HTR-8/SVneo (cell line): ENCODE results near the gene ZBTB44.
"Not testable (repeated sequence)": the region's sequence is repeated elsewhere in the genome, so short reads cannot be mapped to it uniquely, and the experiment has no call there.

Experiments used
- DNase-seq: peaks from one replicate; pipeline ENCODE4 v3.0.0; 2011; ENCODE audit warnings: low spot score, mixed read lengths; ENCODE audit not compliant: insufficient read length
- FAIRE-seq: peaks from 2 replicates; lab custom pipeline; 2011; peaks lifted over from hg19 to GRCh38; lab: Jason Lieb, UNC

ZBTB44 gene

GRCh38 chr11:130260080-130260627 is 54.6 kb downstream of the ZBTB44 start:
- FAIRE-seq (no peak), DNase-seq (no peak)

DNA sequence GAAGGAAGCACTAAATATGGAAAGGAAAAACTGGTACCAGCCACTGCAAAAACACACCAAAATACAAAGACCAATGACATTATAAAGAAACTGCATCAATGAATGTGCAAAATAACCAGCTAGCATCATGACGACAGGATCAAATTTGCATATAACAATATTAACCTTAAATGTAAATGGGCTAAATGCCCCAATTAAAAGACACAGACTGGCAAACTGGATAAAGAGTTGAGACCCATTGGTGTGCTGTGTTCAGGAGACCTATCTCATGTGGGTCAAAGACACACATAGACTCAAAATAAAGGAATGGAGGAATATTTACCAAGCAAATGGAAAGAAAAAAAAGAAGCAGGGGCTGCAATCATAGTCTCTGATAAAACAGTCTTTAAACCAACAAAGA is 63.0 kb downstream of the ZBTB44 start:
- FAIRE-seq, DNase-seq: not testable (repeated sequence)

GRCh38 chr11:130249929-130250328 is 64.8 kb downstream of the ZBTB44 start:
- DNase-seq = not testable (repeated sequence)

GRCh38 chr11:130249371-130249770 is 65.3 kb downstream of the ZBTB44 start:
- DNase-seq (no peak), FAIRE-seq (no peak)

More at GRCh38 chr11:130249929-130250328, 64.8 kb downstream of the ZBTB44 start:
- FAIRE-seq = not testable (repeated sequence)

GRCh38 chr11:130247319-130247718 is 67.4 kb downstream of the ZBTB44 start:
- DNase-seq = no peak

DNA sequence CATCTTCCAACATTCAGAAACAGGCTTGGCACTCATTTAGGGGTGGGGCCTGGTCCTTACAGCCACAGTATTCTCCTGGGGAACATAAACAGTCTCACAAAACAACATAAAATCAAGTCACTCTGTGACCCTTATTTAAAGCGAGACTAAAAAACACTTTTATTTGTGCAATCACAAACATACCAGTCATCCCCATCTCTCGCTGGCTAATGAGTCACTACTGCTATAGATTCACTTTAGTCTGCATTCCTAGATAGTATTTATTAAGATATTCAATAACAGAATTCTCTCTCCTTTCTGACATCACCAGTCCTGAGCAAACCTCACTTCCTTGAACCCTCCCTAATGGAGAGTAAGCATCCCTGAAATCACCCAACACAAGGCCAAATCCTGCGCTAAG is 68.0 kb downstream of the ZBTB44 start:
- FAIRE-seq (no peak), DNase-seq (no peak)

More at GRCh38 chr11:130247319-130247718, 67.4 kb downstream of the ZBTB44 start:
- no peak for FAIRE-seq

GRCh38 chr11:130246270-130246669 is 68.4 kb downstream of the ZBTB44 start:
- DNase-seq (no peak), FAIRE-seq (no peak)

DNA sequence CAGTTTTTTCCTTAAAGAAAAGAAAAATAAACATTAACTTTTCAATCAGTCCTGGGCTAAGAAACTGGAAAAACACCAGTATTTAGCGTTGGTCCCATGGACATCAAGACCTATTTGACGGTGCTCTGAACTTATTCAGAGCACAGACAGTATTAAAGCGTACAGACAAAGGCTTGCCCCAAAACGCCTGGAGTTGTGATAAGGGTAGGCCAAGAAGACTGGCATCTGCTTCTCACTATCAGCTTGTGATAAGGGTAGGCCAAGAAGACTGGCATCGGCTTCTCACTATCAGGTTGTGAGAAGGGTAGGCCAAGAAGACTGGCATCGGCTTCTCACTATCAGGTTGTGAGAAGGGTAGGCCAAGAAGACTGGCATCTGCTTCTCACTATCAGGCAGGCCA is 69.3 kb downstream of the ZBTB44 start:
- FAIRE-seq, DNase-seq: not testable (repeated sequence)

- FAIRE-seq (no peak), DNase-seq (no peak)
These were observed 69.9 kb downstream of the ZBTB44 start for GRCh38 chr11:130244848-130245247.

DNA sequence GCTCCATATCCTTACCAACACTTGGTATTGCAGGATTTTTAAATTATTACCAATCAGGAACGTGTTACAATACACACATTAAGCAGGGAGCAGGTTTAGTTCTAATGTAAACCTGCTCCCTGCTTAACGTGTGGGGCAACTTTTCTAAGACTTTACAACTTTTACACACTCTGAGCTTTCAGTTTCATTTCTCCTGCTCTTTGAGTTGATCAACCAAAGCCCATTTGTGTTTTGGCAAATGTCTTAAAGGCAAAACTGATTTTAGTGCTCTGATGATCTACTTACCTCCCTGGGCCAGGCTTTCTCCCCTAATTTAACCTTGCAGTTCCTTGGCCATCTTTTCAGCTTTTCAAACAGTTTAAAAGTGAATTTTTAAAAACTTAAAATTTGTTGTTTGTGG is 70.9 kb downstream of the ZBTB44 start:
- DNase-seq = no peak
- no peak for FAIRE-seq

DNA sequence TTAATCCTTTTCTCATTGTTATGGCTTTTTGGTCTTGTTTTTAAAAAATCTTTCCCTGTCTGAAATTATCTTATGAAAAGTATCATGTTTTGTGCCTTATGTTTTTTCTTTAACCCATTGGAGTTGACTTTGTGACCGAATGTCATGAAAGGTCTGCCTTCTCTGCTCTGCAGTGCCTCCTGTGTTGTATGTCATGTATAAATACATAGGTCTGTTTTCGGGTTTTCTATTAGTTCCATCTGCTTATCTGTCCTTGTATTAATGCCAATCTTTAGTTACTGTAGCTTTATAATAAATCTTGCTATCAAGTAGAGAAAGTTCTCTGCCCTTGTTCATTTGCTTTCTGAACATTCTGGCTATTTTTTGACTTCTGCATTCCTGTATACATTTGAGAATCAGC is 73.0 kb downstream of the ZBTB44 start:
- DNase-seq = no peak
- no peak for FAIRE-seq

- FAIRE-seq (no peak), DNase-seq (no peak)
These were observed 77.3 kb downstream of the ZBTB44 start for GRCh38 chr11:130237282-130238006.

DNA sequence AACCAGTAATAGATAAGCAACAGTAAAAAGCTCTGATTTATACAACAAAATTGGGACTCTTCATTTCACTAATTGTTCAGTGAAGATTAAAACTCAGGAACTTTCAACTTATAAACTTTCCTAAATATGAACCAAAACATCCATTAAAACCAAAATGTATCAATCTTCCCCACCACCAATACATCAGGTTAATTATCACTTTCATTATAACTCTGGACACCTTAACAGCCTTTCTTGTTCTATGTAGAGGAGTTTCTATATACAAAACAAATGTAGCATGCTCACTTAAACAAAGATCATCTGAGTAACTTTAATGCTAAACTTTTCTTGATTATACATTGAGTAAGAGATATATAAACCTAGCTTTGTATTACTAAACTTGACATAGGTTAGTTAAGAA is 80.4 kb downstream of the ZBTB44 start:
- FAIRE-seq = no peak

GRCh38 chr11:130233888-130234287 is 80.8 kb downstream of the ZBTB44 start:
- not testable (repeated sequence) for DNase-seq, FAIRE-seq

More for the DNA sequence above, 80.4 kb downstream of the ZBTB44 start:
- DNase-seq = no peak

GRCh38 chr11:130233486-130233885 is 81.2 kb downstream of the ZBTB44 start:
- not testable (repeated sequence) for FAIRE-seq, DNase-seq

GRCh38 chr11:130227373-130227772 is 87.3 kb downstream of the ZBTB44 start:
- no peak for DNase-seq
- FAIRE-seq = no peak

DNA sequence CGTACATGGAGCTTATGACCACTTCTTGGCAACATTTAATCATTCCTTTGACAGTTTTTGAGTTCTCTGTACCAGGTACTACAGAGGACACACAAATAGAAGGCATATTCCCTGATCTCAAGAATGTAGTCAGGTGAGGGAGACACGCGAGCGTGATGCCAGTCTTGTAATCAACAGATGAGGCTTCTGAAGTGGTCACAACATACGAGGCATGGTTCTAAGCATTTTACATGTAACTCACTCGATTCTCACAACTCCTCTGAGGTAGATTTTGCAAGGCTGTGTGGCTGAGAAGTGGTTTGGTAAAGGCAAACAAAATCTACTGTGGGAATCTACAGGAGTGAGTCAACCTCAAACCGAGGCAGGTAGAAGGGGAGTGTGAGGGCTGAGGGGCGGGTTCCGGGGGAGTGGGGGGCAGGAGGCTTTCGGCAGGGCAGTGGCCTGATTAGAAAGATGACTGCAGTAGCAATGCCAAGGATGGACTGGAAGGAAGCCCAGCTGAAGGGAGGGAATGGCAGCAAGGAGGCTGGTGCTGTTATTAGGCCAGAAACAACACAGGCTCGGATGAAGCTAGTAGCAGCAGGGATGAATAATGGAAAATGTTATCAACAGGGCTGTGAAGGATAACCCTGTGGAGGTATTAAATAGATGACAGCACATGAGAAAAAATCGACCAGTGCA is 91.3 kb downstream of the ZBTB44 start:
- DNase-seq = no peak
- FAIRE-seq = no peak

DNA sequence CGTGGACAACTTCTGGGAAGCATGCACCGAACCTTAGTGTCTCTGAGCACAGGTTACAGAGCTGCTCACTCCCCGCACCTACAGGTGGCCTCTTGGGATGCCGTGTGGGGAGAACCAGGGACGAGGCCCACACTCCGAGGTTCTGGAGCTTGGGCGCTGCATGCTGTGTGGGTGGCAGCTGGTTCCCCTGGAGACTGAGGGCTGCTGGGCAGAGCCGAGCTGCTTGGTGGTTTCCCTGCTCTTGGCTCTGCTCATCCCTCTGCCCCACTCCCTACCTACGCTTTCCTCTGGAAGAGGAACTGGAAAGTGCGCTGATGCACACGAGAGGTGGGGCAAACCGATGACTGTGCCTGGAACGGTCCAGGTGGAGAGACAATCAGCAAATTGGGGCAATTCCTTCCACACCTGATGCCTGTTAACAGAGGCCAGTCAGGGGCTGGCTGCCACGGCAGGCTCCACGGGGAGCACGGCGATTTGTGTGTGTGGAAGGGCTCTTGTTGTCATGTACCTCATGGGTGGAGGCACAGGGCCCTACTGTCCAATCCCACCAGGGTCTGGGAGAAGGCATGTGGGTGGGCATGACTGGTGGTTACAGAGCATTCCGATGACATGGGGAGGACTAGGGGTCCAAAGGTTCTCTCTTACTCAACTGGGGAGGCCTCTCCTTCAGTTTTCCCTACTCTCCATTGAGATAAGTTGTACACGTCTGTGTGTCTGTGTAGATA is 94.2 kb downstream of the ZBTB44 start:
- DNase-seq (no peak), FAIRE-seq (no peak)

DNA sequence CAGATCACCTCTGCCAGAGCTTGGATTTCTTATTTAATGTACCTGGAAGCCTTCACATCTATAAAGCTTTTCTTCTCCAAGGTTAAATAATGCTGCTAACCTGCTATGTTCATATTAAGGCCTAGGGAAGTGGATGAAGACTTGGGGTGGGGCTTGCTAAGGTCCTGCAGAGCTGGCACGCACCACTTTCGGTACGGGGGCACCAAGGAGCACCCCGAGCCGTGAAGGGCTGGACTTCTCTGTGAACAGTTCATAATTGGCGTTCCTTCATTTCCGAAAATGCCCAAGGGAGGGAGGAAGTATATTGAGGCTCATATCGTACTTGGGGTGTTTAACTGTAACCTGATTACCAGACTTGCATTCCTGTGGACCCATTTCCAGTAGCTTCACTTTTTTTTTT is 95.6 kb downstream of the ZBTB44 start:
- FAIRE-seq (no peak), DNase-seq (no peak)

DNA sequence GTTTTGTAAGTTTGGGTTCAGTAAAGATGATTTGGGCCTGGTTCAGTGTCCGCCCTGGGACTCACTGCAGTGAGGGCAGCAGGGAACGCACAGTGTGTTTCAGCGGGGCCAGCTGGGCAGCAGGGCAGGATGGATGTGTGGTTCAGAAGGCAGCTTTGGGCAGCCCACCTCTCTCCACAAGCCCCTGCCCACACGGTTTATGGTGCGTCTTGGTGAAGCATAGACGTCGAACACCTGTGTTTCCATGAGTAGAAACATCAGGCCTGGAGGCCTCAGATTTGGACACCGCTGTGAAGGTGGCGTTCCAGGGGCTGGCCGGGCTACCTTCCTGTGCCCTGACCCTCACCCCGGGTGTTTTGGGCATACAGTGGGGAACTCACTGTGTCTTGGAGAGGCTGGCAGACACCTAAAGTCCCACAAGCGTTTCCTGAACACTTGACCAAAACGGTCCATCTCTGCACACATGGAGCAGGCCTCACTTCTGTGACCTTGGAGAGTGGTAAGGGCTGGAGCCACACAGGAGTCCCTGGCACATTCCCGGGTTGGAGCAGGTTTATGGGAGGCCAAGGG is 96.1 kb downstream of the ZBTB44 start:
- DNase-seq (no peak), FAIRE-seq (no peak)
